HepG2 (cell line): Measurements from ENCODE around the gene UBAC1. TPM values are rescaled to one million over a fixed set of nuclear protein-coding genes. Genes with fewer than 3 reads are reported as not detected.

Source experiments
- ATF1 ChIP-seq: IDR thresholded peaks from 2 replicates; pipeline ENCODE4 v1.6.1; 2016; ENCODE audit warnings: mild to moderate bottlenecking, control low read depth
- ATF7-NPFF ChIP-seq: sonication (generic); formaldehyde crosslinking; IDR thresholded peaks from 2 replicates; pipeline ENCODE4 v1.8.1; 2023; ENCODE audit warnings: mild to moderate bottlenecking, low read depth, missing genetic modification reagents, moderate library complexity
- FOSL1 ChIP-seq: sonication (generic); formaldehyde crosslinking; IDR thresholded peaks from 2 replicates; pipeline ENCODE4 v1.9.0; 2021; ENCODE audit warnings: missing genetic modification reagents, borderline replicate concordance
- HDAC2 ChIP-seq: sonication (generic); formaldehyde crosslinking; IDR thresholded peaks from 2 replicates; pipeline ENCODE4 v1.4.0; 2020; ENCODE audit warnings: missing genetic modification reagents
- HDAC6 ChIP-seq: fragments of 200-600 bp; sonication (generic); IDR thresholded peaks from 2 replicates; pipeline ENCODE4 v1.7.0; 2017; ENCODE audit warnings: mild to moderate bottlenecking, antibody characterized with exemption, low read length, low read depth
- KDM3A ChIP-seq: IDR thresholded peaks from 2 replicates; pipeline ENCODE4 v1.6.1; 2018; ENCODE audit warnings: low read depth, missing compliant biosample characterization
- KDM4B ChIP-seq: sonication (generic); formaldehyde crosslinking; IDR thresholded peaks from 2 replicates; pipeline ENCODE4 v1.4.0; 2020; ENCODE audit warnings: missing genetic modification reagents
- KDM6A ChIP-seq: IDR thresholded peaks from 2 replicates; pipeline ENCODE4 v1.6.1; 2016; ENCODE audit warnings: low read depth
- NONO ChIP-seq, 2 experiments: fragments of 450-650 bp in 1 of 2; sonication (generic) in 1 of 2; formaldehyde crosslinking in 1 of 2; IDR thresholded peaks in 1 of 2; conservative IDR thresholded peaks in 1 of 2; 2 replicates each; pipeline versions ENCODE4 v1.6.1 to v1.8.0; 2017 to 2022; ENCODE audit warnings: mild to moderate bottlenecking in 1 of 2, missing genetic modification reagents in 1 of 2, moderate library complexity in 1 of 2
- NPAS2 ChIP-seq: sonication (generic); formaldehyde crosslinking; IDR thresholded peaks from 2 replicates; pipeline ENCODE4 v1.8.0; 2022; ENCODE audit warnings: mild to moderate bottlenecking, missing genetic modification reagents, borderline replicate concordance
- PAF1 ChIP-seq: IDR thresholded peaks from 2 replicates; pipeline ENCODE4 v1.6.1; 2016; ENCODE audit warnings: missing genetic modification reagents, missing compliant biosample characterization
- PCBP2 ChIP-seq: fragments of 200-400 bp; formaldehyde crosslinking; optimal IDR thresholded peaks from 2 replicates; pipeline ENCODE3; 2018; ENCODE audit warnings: low read length, low read depth; ENCODE audit not compliant: poor library complexity, severe bottlenecking
- PHF8 ChIP-seq: sonication (generic); formaldehyde crosslinking; IDR thresholded peaks from 2 replicates; pipeline ENCODE4 v1.5.0; 2020; ENCODE audit warnings: missing genetic modification reagents
- SIN3A ChIP-seq: IDR thresholded peaks from 2 replicates; pipeline ENCODE4 v1.6.1; 2011; ENCODE audit warnings: low read depth, mild to moderate bottlenecking, control low read depth, low read length, borderline replicate concordance
- SNAPC5 ChIP-seq: sonication (generic); formaldehyde crosslinking; IDR thresholded peaks from 2 replicates; pipeline ENCODE4 v1.8.1; 2023; ENCODE audit warnings: mild to moderate bottlenecking, missing genetic modification reagents, borderline replicate concordance
- TCF7L2 ChIP-seq: IDR thresholded peaks from 2 replicates; pipeline ENCODE4 v1.6.1; 2011; ENCODE audit warnings: mild to moderate bottlenecking, low read depth, low read length, moderate library complexity
- ZNF20 ChIP-seq: sonication (generic); formaldehyde crosslinking; IDR thresholded peaks from 2 replicates; pipeline ENCODE4 v1.4.0; 2020; ENCODE audit warnings: mild to moderate bottlenecking, moderate library complexity, missing genetic modification reagents
- ZNF670 ChIP-seq: sonication (generic); formaldehyde crosslinking; IDR thresholded peaks from 2 replicates; pipeline ENCODE4 v1.8.0; 2022; ENCODE audit warnings: mild to moderate bottlenecking, missing genetic modification reagents, borderline replicate concordance
- ZNF709 ChIP-seq: sonication (generic); formaldehyde crosslinking; IDR thresholded peaks from 2 replicates; pipeline ENCODE4 v1.5.0; 2020; ENCODE audit warnings: mild to moderate bottlenecking, missing genetic modification reagents
- ZNF878 ChIP-seq: sonication (generic); formaldehyde crosslinking; IDR thresholded peaks from 2 replicates; pipeline ENCODE4 v1.8.1; 2023; ENCODE audit warnings: mild to moderate bottlenecking, missing genetic modification reagents, moderate library complexity
- polyA plus RNA-seq, 8 experiments: library from polyadenylated mRNA; depleted of rRNA in 3 of 8; stranded (reverse) in 7 of 8; unstranded in 1 of 8; fragments of >200 nt; fragmentation: Illumina TruSeq in 4 of 8; extraction: Trizol in 4 of 8; gene quantifications; 2 replicates each; pipeline versions ENCODE4 v1.2.1 to v1.2.3, GENCODE V29; 2011 to 2016; ENCODE audit warnings: low read depth in 4 of 8, missing spikeins in 1 of 8, mixed read lengths in 1 of 8; ENCODE audit not compliant: insufficient read depth in 1 of 8
- total RNA-seq, 5 experiments: library from RNA; depleted of rRNA; stranded (reverse); fragments of >200 nt; fragmentation: Illumina TruSeq; extraction: Trizol; gene quantifications; 2 replicates each; pipeline ENCODE4 v1.2.3, GENCODE V29; 2016; ENCODE audit warnings: low read depth in 1 of 5
- TF ChIP-seq, protein P1 (sequence below): sonication (generic); formaldehyde crosslinking; IDR thresholded peaks from 2 replicates; pipeline ENCODE4 v1.9.0; 2021; ENCODE audit warnings: missing genetic modification reagents, borderline replicate concordance
- TF ChIP-seq, protein P2 (sequence below): IDR thresholded peaks from 2 replicates; pipeline ENCODE4 v1.6.1; 2012; ENCODE audit warnings: inconsistent platforms
- TF ChIP-seq, protein P3 (sequence below): sonication (generic); formaldehyde crosslinking; IDR thresholded peaks from 2 replicates; pipeline ENCODE4 v1.8.0; 2022; ENCODE audit warnings: missing genetic modification reagents, mild to moderate bottlenecking, moderate library complexity, borderline replicate concordance
- TF ChIP-seq, protein P4 (sequence below): sonication (generic); formaldehyde crosslinking; conservative IDR thresholded peaks from 2 replicates; pipeline ENCODE4 v1.5.0; 2020; ENCODE audit warnings: missing genetic modification reagents

UBAC1 gene
- total and polyA plus RNA-seq, 2 of the 13 experiments (the other 11 are each of a cell fraction or from before 2014, with no cell fraction given), result 32.2 to 34.1 TPM

GRCh38 chr9:135992486-135993408, 31.6 kb upstream of the UBAC1 start (continued):
- TF ChIP-seq, protein P1, sequence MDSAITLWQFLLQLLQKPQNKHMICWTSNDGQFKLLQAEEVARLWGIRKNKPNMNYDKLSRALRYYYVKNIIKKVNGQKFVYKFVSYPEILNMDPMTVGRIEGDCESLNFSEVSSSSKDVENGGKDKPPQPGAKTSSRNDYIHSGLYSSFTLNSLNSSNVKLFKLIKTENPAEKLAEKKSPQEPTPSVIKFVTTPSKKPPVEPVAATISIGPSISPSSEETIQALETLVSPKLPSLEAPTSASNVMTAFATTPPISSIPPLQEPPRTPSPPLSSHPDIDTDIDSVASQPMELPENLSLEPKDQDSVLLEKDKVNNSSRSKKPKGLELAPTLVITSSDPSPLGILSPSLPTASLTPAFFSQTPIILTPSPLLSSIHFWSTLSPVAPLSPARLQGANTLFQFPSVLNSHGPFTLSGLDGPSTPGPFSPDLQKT (CRISPR knock-in tag), result no peak
- TF ChIP-seq PAF1 (CRISPR knock-in tag) (no peak), PCBP2 (no peak), KDM4B (CRISPR knock-in tag) (peak; percentile 16; the same call in 1 of the 2 replicates), KDM6A (peak; percentile 40; the same call in 1 of the 2 replicates), KDM3A (CRISPR knock-in tag) (0 out of 2 replicates have a peak, but pooled peaks have one; percentile 65), SIN3A (no peak; the same call in 1 of the 2 replicates), NONO (IDR thresholded peaks at IDR 0.05) (no peak), NONO (CRISPR knock-in tag; conservative IDR thresholded peaks at IDR 0.05) (peak; percentile 79; the same call in 1 of the 2 replicates), ATF1 (CRISPR knock-in tag) (no peak), NPAS2 (CRISPR knock-in tag) (no peak), ZNF670 (0 out of 2 replicates have a peak, but pooled peaks have one; percentile 41), FOSL1 (no peak), HDAC6 (no peak), PHF8 (CRISPR knock-in tag) (peak; percentile 62; the same call in 1 of the 2 replicates), SNAPC5 (no peak), ZNF709 (CRISPR knock-in tag) (no peak), ZNF20 (CRISPR knock-in tag) (no peak), HDAC2 (CRISPR knock-in tag) (peak; percentile 68), TCF7L2 (no peak), ATF7-NPFF (CRISPR knock-in tag) (peak; percentile 50; the same call in 1 of the 2 replicates), ZNF878 (peak; percentile 85)
- TF ChIP-seq, protein P2, sequence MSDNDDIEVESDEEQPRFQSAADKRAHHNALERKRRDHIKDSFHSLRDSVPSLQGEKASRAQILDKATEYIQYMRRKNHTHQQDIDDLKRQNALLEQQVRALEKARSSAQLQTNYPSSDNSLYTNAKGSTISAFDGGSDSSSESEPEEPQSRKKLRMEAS, result peak; percentile 78
- TF ChIP-seq, protein P3, sequence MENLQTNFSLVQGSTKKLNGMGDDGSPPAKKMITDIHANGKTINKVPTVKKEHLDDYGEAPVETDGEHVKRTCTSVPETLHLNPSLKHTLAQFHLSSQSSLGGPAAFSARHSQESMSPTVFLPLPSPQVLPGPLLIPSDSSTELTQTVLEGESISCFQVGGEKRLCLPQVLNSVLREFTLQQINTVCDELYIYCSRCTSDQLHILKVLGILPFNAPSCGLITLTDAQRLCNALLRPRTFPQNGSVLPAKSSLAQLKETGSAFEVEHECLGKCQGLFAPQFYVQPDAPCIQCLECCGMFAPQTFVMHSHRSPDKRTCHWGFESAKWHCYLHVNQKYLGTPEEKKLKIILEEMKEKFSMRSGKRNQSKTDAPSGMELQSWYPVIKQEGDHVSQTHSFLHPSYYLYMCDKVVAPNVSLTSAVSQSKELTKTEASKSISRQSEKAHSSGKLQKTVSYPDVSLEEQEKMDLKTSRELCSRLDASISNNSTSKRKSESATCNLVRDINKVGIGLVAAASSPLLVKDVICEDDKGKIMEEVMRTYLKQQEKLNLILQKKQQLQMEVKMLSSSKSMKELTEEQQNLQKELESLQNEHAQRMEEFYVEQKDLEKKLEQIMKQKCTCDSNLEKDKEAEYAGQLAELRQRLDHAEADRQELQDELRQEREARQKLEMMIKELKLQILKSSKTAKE (CRISPR knock-in tag), result peak; percentile 70
- TF ChIP-seq, protein P4, sequence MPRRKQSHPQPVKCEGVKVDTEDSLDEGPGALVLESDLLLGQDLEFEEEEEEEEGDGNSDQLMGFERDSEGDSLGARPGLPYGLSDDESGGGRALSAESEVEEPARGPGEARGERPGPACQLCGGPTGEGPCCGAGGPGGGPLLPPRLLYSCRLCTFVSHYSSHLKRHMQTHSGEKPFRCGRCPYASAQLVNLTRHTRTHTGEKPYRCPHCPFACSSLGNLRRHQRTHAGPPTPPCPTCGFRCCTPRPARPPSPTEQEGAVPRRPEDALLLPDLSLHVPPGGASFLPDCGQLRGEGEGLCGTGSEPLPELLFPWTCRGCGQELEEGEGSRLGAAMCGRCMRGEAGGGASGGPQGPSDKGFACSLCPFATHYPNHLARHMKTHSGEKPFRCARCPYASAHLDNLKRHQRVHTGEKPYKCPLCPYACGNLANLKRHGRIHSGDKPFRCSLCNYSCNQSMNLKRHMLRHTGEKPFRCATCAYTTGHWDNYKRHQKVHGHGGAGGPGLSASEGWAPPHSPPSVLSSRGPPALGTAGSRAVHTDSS (CRISPR knock-in tag), result 0 out of 2 replicates have a peak, but pooled peaks have one; percentile 19
